Liver (tissue), 9 donors: ENCODE measurements around the gene NDUFA8. TPM values are rescaled to one million over a fixed set of nuclear protein-coding genes. Genes with fewer than 3 reads are reported as not detected.

Experiments
- DNase-seq: peaks from one replicate; pipeline ENCODE4 v3.0.0-alpha.2; 2017; ENCODE audit warnings: low spot score
- H3K27ac ChIP-seq, 2 donors: one replicate each; pipeline ENCODE4 v1.7.0; 2013; ENCODE audit warnings: inconsistent platforms in 2 of 2, low read length in 2 of 2, control low read depth in 1 of 2, low read depth in 1 of 2, mild to moderate bottlenecking in 1 of 2
- H3K27me3 ChIP-seq, 4 donors: one replicate each; pipeline versions ENCODE4 v1.6.1 to v1.7.0; 2013; ENCODE audit warnings: low read length in 3 of 4, inconsistent platforms in 1 of 4, mild to moderate bottlenecking in 1 of 4, moderate library complexity in 1 of 4; ENCODE audit not compliant: control insufficient read depth in 4 of 4, insufficient read depth in 4 of 4
- H3K36me3 ChIP-seq, 4 donors: one replicate each; pipeline versions ENCODE4 v1.6.1 to v1.7.0; 2013; ENCODE audit warnings: low read length in 3 of 4, mild to moderate bottlenecking in 3 of 4, low read depth in 1 of 4, moderate library complexity in 1 of 4; ENCODE audit not compliant: control insufficient read depth in 4 of 4, insufficient read depth in 3 of 4
- H3K4me1 ChIP-seq, 4 donors: one replicate each; pipeline versions ENCODE4 v1.6.1 to v1.7.0; 2013; ENCODE audit warnings: low read length in 3 of 4, mild to moderate bottlenecking in 3 of 4, moderate library complexity in 1 of 4; ENCODE audit not compliant: control insufficient read depth in 4 of 4, insufficient read depth in 4 of 4
- H3K4me3 ChIP-seq, 3 donors: one replicate each; pipeline versions ENCODE4 v1.6.1 to v1.7.0; 2013; ENCODE audit warnings: low read length in 3 of 3, control low read depth in 1 of 3, low read depth in 1 of 3, mild to moderate bottlenecking in 1 of 3
- H3K9ac ChIP-seq, 2 donors: one replicate each; pipeline ENCODE4 v1.7.0; 2013; ENCODE audit warnings: low read length in 2 of 2, mild to moderate bottlenecking in 2 of 2, moderate library complexity in 2 of 2, control low read depth in 1 of 2, low read depth in 1 of 2
- H3K9me3 ChIP-seq, 4 donors: one replicate each; pipeline versions ENCODE4 v1.6.1 to v1.7.0; 2013; ENCODE audit warnings: low read length in 3 of 4; ENCODE audit not compliant: control insufficient read depth in 4 of 4
- EGR1 ChIP-seq, 2 donors: IDR thresholded peaks; 2 replicates each; pipeline ENCODE4 v1.6.1; 2016 to 2018; ENCODE audit warnings: antibody characterized with exemption in 2 of 2, low read depth in 2 of 2
- FOXA1 ChIP-seq: IDR thresholded peaks from 2 replicates; pipeline ENCODE4 v1.6.1; 2016; ENCODE audit warnings: antibody characterized with exemption
- FOXA2 ChIP-seq: IDR thresholded peaks from 2 replicates; pipeline ENCODE4 v1.6.1; 2016; ENCODE audit warnings: antibody characterized with exemption
- HNF4A ChIP-seq, 2 donors: conservative IDR thresholded peaks; 2 replicates each; pipeline ENCODE4 v1.6.1; 2016; ENCODE audit warnings: antibody characterized with exemption in 2 of 2, mild to moderate bottlenecking in 2 of 2
- HNF4G ChIP-seq: IDR thresholded peaks from 2 replicates; pipeline ENCODE4 v1.6.1; 2016; ENCODE audit warnings: antibody characterized with exemption
- JUND ChIP-seq, 2 donors: IDR thresholded peaks; 2 replicates each; pipeline ENCODE4 v1.6.1; 2016; ENCODE audit warnings: antibody characterized with exemption in 2 of 2
- MAX ChIP-seq: IDR thresholded peaks from 2 replicates; pipeline ENCODE4 v1.6.1; 2016; ENCODE audit warnings: antibody characterized with exemption
- NR2F2 ChIP-seq: IDR thresholded peaks from 2 replicates; pipeline ENCODE4 v1.6.1; 2016; ENCODE audit warnings: antibody characterized with exemption
- RAD21 ChIP-seq, 2 donors: IDR thresholded peaks; 2 replicates each; pipeline ENCODE4 v1.6.1; 2016; ENCODE audit warnings: antibody characterized with exemption in 2 of 2, mild to moderate bottlenecking in 2 of 2
- RXRA ChIP-seq, 2 donors: IDR thresholded peaks; 2 replicates each; pipeline ENCODE4 v1.6.1; 2017 to 2018; ENCODE audit warnings: antibody characterized with exemption in 2 of 2, mild to moderate bottlenecking in 1 of 2
- SP1 ChIP-seq: IDR thresholded peaks from 2 replicates; pipeline ENCODE4 v1.6.1; 2018; ENCODE audit warnings: antibody characterized with exemption, mild to moderate bottlenecking
- YY1 ChIP-seq: IDR thresholded peaks from 2 replicates; pipeline ENCODE4 v1.6.1; 2016; ENCODE audit warnings: antibody characterized with exemption, mild to moderate bottlenecking
- ZBTB33 ChIP-seq: IDR thresholded peaks from 2 replicates; pipeline ENCODE4 v1.6.1; 2016; ENCODE audit warnings: antibody characterized with exemption
- WGBS: extraction: QIAGEN DNeasy Blood & Tissue Kit; methylation state at CpG from one replicate; pipeline ENCODE4 v1.1.7; 2013; 5-methylcytosine and 5-hydroxymethylcytosine counted together
- polyA plus RNA-seq, 2 donors: library from polyadenylated mRNA; stranded (reverse) in 1 of 2; unstranded in 1 of 2; fragments of 200-250 nt in 1 of 2; fragments of >200 nt in 1 of 2; fragmentation: Nextera tagmentation in 1 of 2; extraction: Ambion mirVana in 1 of 2; gene quantifications; one replicate each; pipeline versions ENCODE4 v1.2.1 to v1.2.3, GENCODE V29; 2013 to 2015
- total RNA-seq, 2 donors: library from RNA; depleted of rRNA; stranded (reverse); fragments of >200 nt; gene quantifications; one replicate each; pipeline ENCODE4 v1.2.3, GENCODE V29; 2014
- TF ChIP-seq, protein P1 (sequence below): IDR thresholded peaks from 2 replicates; pipeline ENCODE4 v1.6.1; 2016; ENCODE audit warnings: antibody characterized with exemption
- TF ChIP-seq, protein P2 (sequence below): IDR thresholded peaks from 2 replicates; pipeline ENCODE4 v1.6.1; 2016; ENCODE audit warnings: antibody characterized with exemption, mild to moderate bottlenecking
- donor health status: healthy.
- donor health status: healthy.
- donor health status: healthy.
- donor health status: healthy.
- donor health status: healthy.

Gene NDUFA8
- total and polyA plus RNA-seq, 4 donors: 24.9 to 51.9 (median 38.8) TPM

DNA sequence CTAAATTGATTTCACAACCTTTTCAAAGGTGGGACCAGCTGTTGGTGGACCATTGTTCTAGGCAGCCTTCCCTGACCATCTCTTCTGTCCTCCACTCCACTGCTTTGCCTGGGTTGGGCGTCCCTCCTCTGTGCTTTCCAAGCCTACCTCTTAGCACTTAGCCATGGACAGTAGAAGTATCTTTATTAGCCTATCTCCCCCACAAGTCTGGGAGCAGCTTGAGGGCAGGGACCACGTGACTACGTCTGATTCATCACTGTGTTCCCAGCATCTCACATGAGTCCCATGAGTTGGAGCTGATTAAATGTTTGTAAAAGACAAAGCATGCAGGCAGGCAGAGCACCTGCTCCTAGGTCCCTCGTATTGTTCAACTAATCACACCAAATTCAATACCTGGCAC lies 21.1 kb upstream of the NDUFA8 start:
- H3K9ac ChIP-seq: no peak overlapping the region
- H3K27ac ChIP-seq: no peak overlapping the region
- WGBS: 50% methylated on average over 4 of the region's 4 CpGs
- H3K4me1 ChIP-seq: no peaks in the 10 kb centered on the region
- no peaks in the 10 kb centered on the region for H3K36me3 ChIP-seq
- no peak overlapping the region for H3K4me3 ChIP-seq
- TF ChIP-seq, protein P1, sequence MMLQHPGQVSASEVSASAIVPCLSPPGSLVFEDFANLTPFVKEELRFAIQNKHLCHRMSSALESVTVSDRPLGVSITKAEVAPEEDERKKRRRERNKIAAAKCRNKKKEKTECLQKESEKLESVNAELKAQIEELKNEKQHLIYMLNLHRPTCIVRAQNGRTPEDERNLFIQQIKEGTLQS: no peak
- no peak for TF ChIP-seq NR2F2
- no peak for TF ChIP-seq FOXA2
- TF ChIP-seq JUND (IDR thresholded peaks at IDR 0.05): no peak
- TF ChIP-seq HNF4G: no peak
- TF ChIP-seq YY1: no peak
- TF ChIP-seq FOXA1: no peak
- TF ChIP-seq, protein P2, sequence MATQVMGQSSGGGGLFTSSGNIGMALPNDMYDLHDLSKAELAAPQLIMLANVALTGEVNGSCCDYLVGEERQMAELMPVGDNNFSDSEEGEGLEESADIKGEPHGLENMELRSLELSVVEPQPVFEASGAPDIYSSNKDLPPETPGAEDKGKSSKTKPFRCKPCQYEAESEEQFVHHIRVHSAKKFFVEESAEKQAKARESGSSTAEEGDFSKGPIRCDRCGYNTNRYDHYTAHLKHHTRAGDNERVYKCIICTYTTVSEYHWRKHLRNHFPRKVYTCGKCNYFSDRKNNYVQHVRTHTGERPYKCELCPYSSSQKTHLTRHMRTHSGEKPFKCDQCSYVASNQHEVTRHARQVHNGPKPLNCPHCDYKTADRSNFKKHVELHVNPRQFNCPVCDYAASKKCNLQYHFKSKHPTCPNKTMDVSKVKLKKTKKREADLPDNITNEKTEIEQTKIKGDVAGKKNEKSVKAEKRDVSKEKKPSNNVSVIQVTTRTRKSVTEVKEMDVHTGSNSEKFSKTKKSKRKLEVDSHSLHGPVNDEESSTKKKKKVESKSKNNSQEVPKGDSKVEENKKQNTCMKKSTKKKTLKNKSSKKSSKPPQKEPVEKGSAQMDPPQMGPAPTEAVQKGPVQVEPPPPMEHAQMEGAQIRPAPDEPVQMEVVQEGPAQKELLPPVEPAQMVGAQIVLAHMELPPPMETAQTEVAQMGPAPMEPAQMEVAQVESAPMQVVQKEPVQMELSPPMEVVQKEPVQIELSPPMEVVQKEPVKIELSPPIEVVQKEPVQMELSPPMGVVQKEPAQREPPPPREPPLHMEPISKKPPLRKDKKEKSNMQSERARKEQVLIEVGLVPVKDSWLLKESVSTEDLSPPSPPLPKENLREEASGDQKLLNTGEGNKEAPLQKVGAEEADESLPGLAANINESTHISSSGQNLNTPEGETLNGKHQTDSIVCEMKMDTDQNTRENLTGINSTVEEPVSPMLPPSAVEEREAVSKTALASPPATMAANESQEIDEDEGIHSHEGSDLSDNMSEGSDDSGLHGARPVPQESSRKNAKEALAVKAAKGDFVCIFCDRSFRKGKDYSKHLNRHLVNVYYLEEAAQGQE: no peak
- TF ChIP-seq ZBTB33: no peak
- no peak for DNase-seq
- peaks cover 0 to 4% (median 0%) of the 10 kb centered on the region in 4 donors for H3K27me3 ChIP-seq
- no peaks in the 10 kb centered on the region for H3K9me3 ChIP-seq

DNA sequence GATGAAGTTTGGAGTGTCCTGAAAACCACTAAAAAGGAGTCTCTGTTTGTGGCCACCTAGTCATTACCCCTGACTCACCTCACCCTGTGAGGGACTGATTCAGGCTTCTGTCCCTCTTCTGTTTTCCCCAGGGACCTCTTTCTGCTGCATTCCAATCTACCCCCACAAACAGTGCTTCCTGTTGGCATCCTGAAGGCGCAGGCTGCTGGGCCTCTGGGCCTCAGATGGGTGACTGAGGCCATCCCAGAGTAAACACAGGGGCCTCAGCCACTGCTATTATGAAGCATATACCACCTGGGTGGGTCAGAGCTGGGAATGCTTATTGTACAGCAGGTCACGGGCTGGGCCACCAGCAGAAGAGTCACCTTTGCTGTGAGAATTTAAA lies 20.1 kb upstream of the NDUFA8 start:
- WGBS: 89% methylated on average over 2 of the region's 2 CpGs
- no peaks in the 10 kb centered on the region for H3K36me3 ChIP-seq
- no peak overlapping the region for H3K4me3 ChIP-seq
- H3K27me3 ChIP-seq: peaks cover 0 to 4% (median 0%) of the 10 kb centered on the region in 4 donors
- H3K9ac ChIP-seq: no peak overlapping the region
- H3K9me3 ChIP-seq: no peaks in the 10 kb centered on the region
- H3K27ac ChIP-seq: no peak overlapping the region
- no peaks in the 10 kb centered on the region for H3K4me1 ChIP-seq
- no peak for DNase-seq
- no peak for TF ChIP-seq FOXA2
- TF ChIP-seq SP1: no peak
- no peak for TF ChIP-seq RXRA (IDR thresholded peaks at IDR 0.05)
- no peak for TF ChIP-seq YY1

DNA sequence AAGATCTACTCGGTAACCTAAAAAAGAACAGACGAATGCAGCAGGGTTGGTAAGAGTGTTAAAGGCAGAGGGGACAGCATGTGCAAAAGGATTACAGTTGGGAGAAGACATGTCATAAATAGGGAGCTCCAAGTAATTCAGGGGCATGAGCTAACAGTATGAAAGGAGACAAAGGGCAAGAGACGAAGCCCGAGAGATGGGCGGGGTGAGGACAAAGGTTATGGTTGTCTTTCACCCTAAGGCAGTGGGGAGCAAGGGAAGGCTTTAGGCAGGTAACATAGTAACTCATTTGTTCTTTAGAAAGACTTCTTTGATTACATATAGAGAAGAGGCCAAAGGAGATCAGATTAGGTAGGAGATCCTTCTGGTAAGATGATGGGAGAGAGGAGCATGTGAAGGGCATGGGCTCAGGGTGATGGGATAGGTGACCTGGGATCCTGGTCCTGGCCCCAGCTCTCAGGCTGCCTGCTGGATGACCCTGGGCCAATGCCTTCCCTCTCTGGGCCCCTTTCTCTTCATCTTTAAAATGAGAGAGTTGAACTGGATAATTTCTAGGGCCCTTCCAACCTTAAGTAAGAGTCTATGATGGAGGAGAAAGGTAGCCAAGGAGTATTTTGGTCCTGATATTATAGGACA lies 19.6 kb upstream of the NDUFA8 start:
- Histone ChIP-seq H3K4me1 (no peaks in the 10 kb centered on the region), H3K27me3 (peaks cover 0 to 4% (median 0%) of the 10 kb centered on the region in 4 donors), H3K36me3 (no peaks in the 10 kb centered on the region), H3K4me3 (no peak overlapping the region), H3K9me3 (no peaks in the 10 kb centered on the region), H3K9ac (no peak overlapping the region), H3K27ac (no peak overlapping the region)
- no peak for DNase-seq
- WGBS: 60% methylated on average over 5 of the region's 5 CpGs
- TF ChIP-seq FOXA2: no peak
- TF ChIP-seq SP1: no peak
- TF ChIP-seq EGR1 (IDR thresholded peaks at IDR 0.05; ENCODE audit: low read depth in 2 of 2): no peak
- TF ChIP-seq HNF4G: no peak
- TF ChIP-seq RAD21 (IDR thresholded peaks at IDR 0.05): no peak
- no peak for TF ChIP-seq ZBTB33
- TF ChIP-seq MAX: no peak
- TF ChIP-seq, protein P1: no peak
- no peak for TF ChIP-seq RXRA (IDR thresholded peaks at IDR 0.05)
- TF ChIP-seq HNF4A (conservative IDR thresholded peaks at IDR 0.05): no peak
